SH-SY5Y (cell line): ENCODE measurements around the gene NFKBIE.

Experiments
- GATA2 ChIP-seq: IDR thresholded peaks from 2 replicates; pipeline ENCODE4 v1.6.1; 2011; ENCODE audit warnings: mild to moderate bottlenecking, low read depth, low read length
- GATA3 ChIP-seq: IDR thresholded peaks from 2 replicates; pipeline ENCODE4 v1.6.1; 2011; ENCODE audit warnings: low read depth, mild to moderate bottlenecking, low read length, moderate library complexity

NFKBIE gene

DNA sequence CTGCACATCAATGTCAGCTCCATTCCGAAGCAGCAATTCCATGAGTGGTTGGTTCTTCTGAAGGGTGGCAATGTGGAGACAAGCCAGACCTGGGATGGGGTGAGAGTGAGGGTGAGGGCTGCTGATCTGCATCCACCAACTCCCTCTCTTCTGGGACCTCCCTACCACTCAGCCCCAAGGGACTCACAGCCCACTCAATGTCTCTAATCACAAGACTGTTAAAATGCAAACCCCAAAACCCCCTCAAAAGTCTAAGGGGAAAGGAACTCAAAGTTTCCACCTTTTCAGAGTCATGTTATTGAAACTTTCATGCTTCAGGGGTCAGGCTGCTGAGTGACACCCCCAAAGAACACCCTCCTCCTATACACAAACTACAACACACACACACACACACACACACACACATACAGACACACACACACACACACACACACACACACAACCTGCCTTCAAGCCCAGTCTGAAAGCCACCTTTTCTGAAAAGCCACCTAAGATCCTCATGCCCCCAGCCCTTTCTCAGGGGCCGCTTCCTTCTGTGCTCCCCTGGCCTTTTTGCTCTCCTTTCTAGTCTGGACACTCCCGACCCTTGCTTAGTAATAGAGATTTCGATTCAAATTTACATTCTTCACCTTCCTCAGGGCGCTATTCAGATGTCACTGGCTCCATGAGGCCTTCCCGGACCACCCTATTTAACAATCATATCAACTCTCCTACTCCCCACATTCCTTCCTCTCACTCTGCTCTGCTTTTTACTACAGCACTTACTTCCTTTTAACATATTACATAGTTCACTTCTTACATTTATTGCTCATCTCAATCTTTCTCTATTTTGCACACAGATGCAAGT is 4.7 kb downstream of the NFKBIE start:
- no peak for TF ChIP-seq GATA3
- TF ChIP-seq GATA2 = no peak

DNA sequence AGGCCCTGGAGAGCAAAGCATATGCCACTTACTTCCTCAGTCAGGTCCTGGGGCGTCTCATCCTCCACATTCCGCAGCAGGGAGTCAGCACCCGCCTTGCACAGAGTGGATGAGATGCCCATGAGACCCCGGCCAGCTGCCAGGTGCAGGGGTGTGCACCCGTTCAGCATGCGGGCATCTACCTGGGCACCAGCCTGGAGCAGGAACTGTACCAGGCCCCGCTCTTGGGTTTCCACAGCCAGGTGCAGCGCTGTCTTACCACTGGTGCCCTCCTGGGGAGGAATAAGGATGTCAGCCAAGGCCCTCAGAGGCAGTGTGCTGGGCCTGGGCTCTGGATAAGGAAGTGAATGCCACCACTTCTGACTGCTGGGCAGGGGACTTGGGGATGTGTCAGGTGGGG is 5.3 kb downstream of the NFKBIE start:
- TF ChIP-seq GATA2 (no peak), GATA3 (no peak)

DNA sequence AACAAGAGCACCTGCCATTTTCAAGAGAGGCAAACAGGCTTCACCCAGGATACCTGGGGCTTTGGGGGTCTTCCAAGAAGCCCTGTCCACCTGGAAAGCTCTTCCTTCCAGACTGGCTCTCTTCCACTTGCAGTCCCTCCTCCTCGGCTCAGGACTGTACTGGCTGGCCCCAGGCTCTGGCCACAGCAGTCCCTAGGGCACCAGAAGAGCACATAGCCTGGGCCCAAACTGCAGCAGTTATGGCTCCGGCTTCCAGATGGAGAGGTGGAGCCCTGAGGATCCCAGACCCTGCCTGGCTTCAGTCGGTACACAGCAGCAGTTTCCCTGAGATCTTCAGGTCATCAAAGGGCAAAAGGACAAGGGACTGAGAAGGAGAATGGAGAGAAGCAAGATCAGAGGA is 6.4 kb downstream of the NFKBIE start:
- TF ChIP-seq GATA3 (no peak), GATA2 (no peak)

DNA sequence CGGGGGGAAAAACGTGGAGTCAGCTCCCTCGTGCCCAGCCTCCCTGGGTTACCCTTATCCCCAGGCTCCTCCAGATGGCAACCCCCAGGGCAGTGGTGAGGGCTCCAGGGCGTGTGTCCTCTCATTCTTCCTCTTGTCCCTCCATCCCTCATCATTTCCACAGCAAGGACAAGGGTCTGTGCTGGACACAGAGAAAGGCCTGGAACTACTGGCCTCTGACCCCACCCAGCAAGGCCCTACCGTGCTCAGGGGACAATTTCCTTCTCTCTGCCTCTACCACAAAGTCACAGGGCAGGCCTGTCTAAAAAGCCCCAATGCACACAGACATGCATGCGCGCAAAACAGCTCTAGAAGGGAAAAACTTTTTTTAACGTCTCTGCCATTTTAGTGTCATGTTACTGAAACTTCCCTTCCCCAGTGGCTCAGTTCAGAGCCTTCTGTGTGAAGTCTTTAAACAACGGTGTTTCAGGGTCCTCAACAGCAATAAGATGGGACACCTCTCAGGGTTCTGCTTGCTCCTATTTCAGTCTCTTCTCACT is 7.0 kb downstream of the NFKBIE start:
- TF ChIP-seq GATA3 = no peak
- TF ChIP-seq GATA2 = no peak

DNA sequence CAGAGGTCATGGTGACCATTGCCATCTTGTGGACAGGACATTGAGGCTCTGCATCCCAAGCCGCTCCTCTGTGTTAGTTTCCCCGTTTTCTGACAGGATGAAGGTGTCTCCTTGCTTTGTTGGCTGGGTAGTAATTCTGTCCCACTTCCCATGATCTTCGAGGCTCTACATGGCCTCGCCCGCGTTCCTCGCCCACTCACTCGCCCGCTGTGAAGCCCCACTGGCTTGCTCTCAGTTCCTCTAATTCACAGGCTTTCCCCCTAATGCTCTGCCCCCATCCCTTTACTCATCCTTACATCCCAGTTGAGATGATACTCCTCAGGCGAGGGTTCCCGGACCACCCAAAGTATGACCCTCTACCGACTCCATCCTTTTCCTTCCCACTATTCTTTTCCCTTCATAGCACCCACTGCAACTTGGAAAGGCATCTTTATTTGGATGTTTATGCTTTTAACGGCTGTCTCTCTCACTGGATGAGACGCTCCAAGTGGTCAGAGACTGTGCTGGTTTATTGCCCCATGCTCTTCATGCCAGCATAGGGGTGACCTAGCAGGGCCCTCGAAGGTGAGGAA is 7.5 kb downstream of the NFKBIE start:
- no peak for TF ChIP-seq GATA2
- no peak for TF ChIP-seq GATA3

DNA sequence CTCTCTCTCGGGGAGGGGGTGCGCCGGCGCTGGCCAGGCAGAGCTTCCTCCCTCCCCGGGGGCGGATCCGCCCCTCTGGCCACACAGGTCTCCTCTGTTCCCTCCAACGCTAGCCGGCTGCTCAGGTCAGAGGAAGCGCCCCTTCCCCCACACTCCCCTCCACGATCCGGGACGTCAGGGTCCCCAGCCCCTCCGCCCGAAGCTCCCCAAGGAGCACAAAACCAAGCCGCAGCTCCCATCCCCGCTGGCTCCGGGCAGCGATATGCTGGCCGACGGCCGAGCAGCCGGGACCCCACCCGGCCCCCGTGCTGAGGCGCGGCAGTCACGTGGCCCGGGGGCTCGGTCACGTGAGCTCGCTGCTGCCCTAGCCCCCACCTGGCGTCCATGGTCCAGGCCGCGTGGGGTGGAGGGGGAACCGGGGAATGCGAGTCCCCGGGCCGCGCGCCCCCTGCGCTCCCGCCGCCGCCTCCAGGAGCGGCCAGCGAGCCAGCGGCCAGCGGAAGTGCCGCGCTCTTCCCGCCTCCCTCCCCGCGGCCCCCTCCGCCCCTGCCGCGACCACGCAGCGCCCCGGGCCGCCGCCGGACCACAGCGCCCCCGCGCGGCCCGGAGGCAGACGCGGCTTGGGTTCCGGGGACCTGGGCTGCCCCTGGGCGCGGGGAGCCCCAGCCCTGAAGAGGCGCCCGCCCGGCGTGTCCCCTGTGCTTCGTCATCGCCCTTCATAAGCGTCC is 8.2 kb downstream of the NFKBIE start, which contains the start of gene SLC35B2:
Gene SLC35B2, minus strand, starts transcription at position 504 of the 728 bp plus-strand sequence. Its CDS starts 118 bp downstream, at position 386.
- TF ChIP-seq GATA3 (no peak), GATA2 (no peak)

DNA sequence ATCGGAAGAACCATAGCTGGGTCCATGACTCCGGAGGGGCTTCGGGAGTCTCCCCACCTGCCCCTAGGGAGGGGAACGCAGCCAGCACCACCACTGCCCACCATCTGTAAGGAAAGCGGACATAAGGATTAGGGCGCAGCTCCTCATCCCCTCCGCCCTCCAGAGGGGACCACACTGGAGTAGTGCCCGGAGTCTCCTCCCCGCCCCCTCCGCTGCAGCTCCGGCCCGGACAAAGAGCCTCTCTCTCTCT is 8.7 kb downstream of the NFKBIE start:
- TF ChIP-seq GATA2 = no peak

DNA sequence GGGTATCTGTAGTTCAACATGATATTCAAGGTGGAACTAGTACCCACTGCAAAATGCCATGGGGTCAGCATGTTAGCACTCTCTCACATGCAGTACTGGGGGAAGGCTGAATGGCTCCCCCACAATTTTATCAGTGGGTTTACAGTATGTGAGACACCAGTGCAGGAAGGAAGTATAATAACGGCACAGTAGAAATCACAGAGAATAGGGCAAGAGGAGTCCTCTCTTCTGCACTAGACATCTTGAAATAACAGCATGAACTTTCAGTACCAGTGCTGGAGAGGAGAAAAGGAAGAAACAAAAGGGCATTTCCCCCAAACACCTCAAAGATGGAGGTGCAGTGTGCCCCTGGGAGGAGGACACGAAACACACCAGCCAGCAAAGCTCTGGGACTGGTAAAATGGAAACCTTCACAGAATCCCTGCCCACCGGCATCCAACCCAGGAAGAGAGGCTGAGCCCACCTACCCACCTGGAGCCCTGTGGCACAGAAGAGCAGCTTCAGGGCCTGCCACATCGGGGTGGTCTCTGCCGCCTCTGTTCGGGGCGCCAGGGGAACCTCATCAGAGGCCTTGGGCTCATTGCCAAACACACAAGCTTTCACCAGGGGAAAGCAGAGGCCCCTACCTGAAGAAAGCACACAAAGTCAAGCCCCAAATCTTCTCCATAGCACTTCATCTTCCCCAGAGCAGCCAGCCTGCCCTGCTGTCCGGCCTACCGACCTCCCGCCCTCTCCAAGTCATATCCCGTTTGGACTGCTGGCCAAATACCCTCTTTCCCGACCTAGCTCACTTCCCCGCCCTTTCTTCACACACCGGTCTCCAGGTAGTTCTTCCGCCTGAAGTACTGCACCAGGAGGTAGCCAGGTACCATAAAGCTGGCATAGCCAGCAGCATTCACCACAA is 9.2 kb downstream of the NFKBIE start:
- no peak for TF ChIP-seq GATA3
- no peak for TF ChIP-seq GATA2

DNA sequence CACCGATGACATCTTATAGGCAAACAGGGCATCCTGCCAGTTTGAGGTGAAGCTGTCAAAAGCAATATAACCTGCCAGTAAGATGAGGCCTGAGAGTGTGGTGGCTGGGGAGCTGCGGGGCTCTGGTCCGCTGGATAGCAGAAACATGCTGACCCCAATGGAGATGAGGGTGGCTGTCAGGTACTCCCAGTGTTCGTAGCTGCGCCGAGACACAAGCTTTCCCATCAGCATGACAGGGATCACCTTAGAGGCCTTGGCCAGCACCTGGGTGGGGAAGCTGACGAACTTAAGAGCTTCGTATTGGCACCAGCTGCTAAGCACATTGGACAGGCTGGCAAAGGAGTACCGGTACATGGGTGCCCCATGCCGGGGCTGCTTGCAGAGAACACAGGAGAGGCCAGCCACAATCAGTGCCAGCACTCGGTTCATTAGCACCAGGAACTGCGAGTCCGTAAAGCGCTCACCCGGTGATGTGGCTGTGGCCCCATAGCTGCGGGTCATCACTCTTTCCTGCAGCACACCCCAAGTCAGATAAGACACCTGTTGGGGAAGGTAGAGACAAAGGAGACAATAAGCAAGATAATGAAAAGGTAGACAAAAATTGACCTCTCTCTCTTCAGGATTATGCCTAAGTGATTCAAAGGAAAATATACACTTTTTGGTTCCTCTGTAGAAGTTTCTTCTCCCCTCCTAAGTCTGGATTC is 10.1 kb downstream of the NFKBIE start:
- no peak for TF ChIP-seq GATA2
- no peak for TF ChIP-seq GATA3

DNA sequence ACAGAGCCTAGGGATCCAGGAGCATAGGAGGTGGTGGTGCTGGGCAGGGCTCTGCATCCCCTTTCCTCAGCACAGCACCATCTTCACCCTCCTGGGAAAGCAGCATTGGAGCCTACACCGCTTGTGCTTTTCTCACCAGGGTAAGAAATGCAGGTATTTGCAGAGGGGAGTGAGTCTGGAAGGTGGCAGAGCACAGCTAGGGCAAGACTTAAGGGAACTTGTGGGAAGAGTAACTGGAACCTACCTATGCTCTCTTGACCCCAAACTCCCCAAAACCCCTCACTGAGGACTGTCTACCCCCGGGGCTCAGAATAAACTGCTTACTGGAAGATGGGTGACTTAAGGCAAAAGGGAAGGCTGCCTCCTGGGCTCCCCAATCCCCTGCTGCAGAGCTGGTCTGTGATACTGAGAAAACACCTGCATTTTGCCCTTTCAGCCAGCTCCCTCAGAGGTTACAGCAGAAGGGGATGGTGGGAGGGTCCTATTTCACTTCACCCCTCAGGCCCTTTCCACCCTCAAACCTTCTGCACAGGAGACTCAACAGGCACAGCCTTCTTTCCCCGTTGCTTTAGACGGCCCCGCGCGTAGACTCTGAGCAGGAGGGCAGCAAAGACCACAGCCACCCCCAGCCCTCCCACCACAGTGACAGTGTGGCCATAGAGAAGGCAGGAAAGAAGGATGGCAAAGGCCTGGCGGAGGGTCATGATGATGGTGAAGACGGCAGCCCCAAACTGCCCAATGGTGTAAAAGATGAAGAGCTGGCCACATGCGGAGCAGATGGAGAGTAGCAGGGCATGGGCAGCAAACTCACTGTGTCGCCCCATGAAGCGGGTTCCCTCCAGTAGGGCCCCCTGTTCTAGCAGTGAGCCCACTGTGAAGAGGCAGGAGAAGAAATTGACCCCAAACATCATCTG is 10.9 kb downstream of the NFKBIE start:
- TF ChIP-seq GATA3 (no peak), GATA2 (no peak)

DNA sequence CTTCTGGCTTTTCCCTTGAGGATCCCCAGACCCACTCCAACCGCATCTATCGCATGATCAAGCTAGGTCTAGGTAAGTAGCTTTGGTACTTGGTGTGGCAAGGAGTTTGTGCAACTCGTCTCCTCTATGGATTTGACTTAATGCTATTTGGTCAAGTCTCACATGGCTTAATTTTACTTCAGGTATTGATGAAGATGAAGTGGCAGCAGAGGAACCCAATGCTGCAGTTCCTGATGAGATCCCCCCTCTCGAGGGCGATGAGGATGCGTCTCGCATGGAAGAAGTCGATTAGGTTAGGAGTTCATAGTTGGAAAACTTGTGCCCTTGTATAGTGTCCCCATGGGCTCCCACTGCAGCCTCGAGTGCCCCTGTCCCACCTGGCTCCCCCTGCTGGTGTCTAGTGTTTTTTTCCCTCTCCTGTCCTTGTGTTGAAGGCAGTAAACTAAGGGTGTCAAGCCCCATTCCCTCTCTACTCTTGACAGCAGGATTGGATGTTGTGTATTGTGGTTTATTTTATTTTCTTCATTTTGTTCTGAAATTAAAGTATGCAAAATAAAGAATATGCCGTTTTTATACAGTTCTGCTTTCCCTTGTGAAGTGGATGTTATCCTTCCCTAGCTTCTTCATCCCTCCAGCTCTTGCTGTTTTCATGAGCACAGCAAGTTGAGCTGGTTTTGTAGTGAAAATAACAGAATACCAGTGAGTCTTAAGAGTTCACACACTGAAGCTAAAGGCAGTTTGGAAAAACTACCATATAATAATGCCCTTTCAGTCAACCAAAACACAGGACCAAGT is 11.8 kb downstream of the NFKBIE start:
- TF ChIP-seq GATA2 = no peak
- TF ChIP-seq GATA3 = no peak
